Skeletal muscle cell (primary cell): ENCODE data around the gene ASIC2.

Experiments
- DNase-seq: peaks from one replicate; pipeline ENCODE4 v3.0.0-alpha.2; 2010; ENCODE audit warnings: low read depth
- H3K4me3 ChIP-seq: 2 replicates; pipeline ENCODE4 v1.5.1; 2011; ENCODE audit warnings: low read depth, mild to moderate bottlenecking, control low read depth, low read length, moderate library complexity

Gene ASIC2

GRCh38 chr17:33055171-33055611 lies 237.9 kb downstream of the ASIC2 start:
- DNase-seq = no peak
- no peak overlapping the region for H3K4me3 ChIP-seq

GRCh38 chr17:33054412-33054811 lies 238.7 kb downstream of the ASIC2 start:
- no peak for DNase-seq
- H3K4me3 ChIP-seq = no peak overlapping the region

- no peak for DNase-seq
- no peak overlapping the region for H3K4me3 ChIP-seq
These were observed 239.4 kb downstream of the ASIC2 start for GRCh38 chr17:33053676-33054075.

- DNase-seq = no peak
- no peak overlapping the region for H3K4me3 ChIP-seq
These were observed 240.2 kb downstream of the ASIC2 start for GRCh38 chr17:33052856-33053255.

- no peak overlapping the region for H3K4me3 ChIP-seq
- no peak for DNase-seq
These were observed 242.4 kb downstream of the ASIC2 start for GRCh38 chr17:33050611-33051140.

GRCh38 chr17:33049781-33050414 lies 243.2 kb downstream of the ASIC2 start:
- no peak for DNase-seq
- no peak overlapping the region for H3K4me3 ChIP-seq

GRCh38 chr17:33046361-33047255 lies 246.5 kb downstream of the ASIC2 start:
- H3K4me3 ChIP-seq = no peak overlapping the region
- no peak for DNase-seq

- H3K4me3 ChIP-seq = no peak overlapping the region
- DNase-seq = no peak
These were observed 247.9 kb downstream of the ASIC2 start for GRCh38 chr17:33045216-33045615.

GRCh38 chr17:33044771-33045170 lies 248.3 kb downstream of the ASIC2 start:
- DNase-seq = no peak
- H3K4me3 ChIP-seq = no peak overlapping the region

GRCh38 chr17:33040461-33040860 lies 252.6 kb downstream of the ASIC2 start:
- no peak for DNase-seq
- no peak overlapping the region for H3K4me3 ChIP-seq

- DNase-seq = peak; percentile 43
- no peak overlapping the region for H3K4me3 ChIP-seq
These were observed 253.2 kb downstream of the ASIC2 start for GRCh38 chr17:33039874-33040273.

GRCh38 chr17:33038740-33039139 lies 254.4 kb downstream of the ASIC2 start:
- DNase-seq = no peak
- no peak overlapping the region for H3K4me3 ChIP-seq

GRCh38 chr17:33033176-33033575 lies 259.9 kb downstream of the ASIC2 start:
- H3K4me3 ChIP-seq = no peak overlapping the region
- no peak for DNase-seq

GRCh38 chr17:33028778-33029177 lies 264.3 kb downstream of the ASIC2 start:
- no peak for DNase-seq
- H3K4me3 ChIP-seq = no peak overlapping the region

- no peak for DNase-seq
- H3K4me3 ChIP-seq = no peak overlapping the region
These were observed 265.0 kb downstream of the ASIC2 start for GRCh38 chr17:33028061-33028460.

- no peak overlapping the region for H3K4me3 ChIP-seq
- no peak for DNase-seq
These were observed 268.2 kb downstream of the ASIC2 start for GRCh38 chr17:33024688-33025486.

GRCh38 chr17:33023790-33024189 lies 269.3 kb downstream of the ASIC2 start:
- DNase-seq = no peak
- H3K4me3 ChIP-seq = no peak overlapping the region

- DNase-seq = peak; percentile 6
- no peak overlapping the region for H3K4me3 ChIP-seq
These were observed 271.2 kb downstream of the ASIC2 start for GRCh38 chr17:33021731-33022408.

- H3K4me3 ChIP-seq = no peak overlapping the region
- DNase-seq = no peak
These were observed 273.8 kb downstream of the ASIC2 start for GRCh38 chr17:33019161-33019890.
